Measurements from ENCODE around the gene CRCP. TPM values are rescaled to one million over a fixed set of nuclear protein-coding genes. Genes with fewer than 3 reads are reported as not detected.

The CRCP gene
- total RNA-seq, 1 donor from 2014 or later, result 26.9 TPM

GRCh38 chr7:66078067-66078466, 36.6 kb upstream of the CRCP start:
- H3K4me3 ChIP-seq (ENCODE audit: low read depth, low read length), result no peak overlapping the region
- TF ChIP-seq CTCF (conservative IDR thresholded peaks at IDR 0.05; ENCODE audit: low read depth, low read length), result no peak
- DNase-seq (ENCODE audit: low read depth), result no peak

GRCh38 chr7:66082083-66082482, 32.6 kb upstream of the CRCP start:
- TF ChIP-seq CTCF (conservative IDR thresholded peaks at IDR 0.05; ENCODE audit: low read depth, low read length), result no peak
- no peak for DNase-seq (ENCODE audit: low read depth)
- H3K4me3 ChIP-seq (ENCODE audit: low read depth, low read length), result no peak overlapping the region

GRCh38 chr7:66082886-66083415, 31.7 kb upstream of the CRCP start:
- no peak for TF ChIP-seq CTCF (conservative IDR thresholded peaks at IDR 0.05; ENCODE audit: low read depth, low read length)
- DNase-seq (ENCODE audit: low read depth), result no peak
- no peak overlapping the region for H3K4me3 ChIP-seq (ENCODE audit: low read depth, low read length)

GRCh38 chr7:66083677-66084076, 31.0 kb upstream of the CRCP start:
- TF ChIP-seq CTCF (conservative IDR thresholded peaks at IDR 0.05; ENCODE audit: low read depth, low read length), result peak; percentile 19
- H3K4me3 ChIP-seq (ENCODE audit: low read depth, low read length), result no peak overlapping the region
- DNase-seq (ENCODE audit: low read depth), result no peak

- H3K4me3 ChIP-seq (ENCODE audit: low read depth, low read length), result no peak overlapping the region
- no peak for DNase-seq (ENCODE audit: low read depth)
These were observed 25.5 kb upstream of the CRCP start for GRCh38 chr7:66088861-66089838.

GRCh38 chr7:66092654-66093053, 22.0 kb upstream of the CRCP start:
- DNase-seq (ENCODE audit: low read depth), result no peak
- TF ChIP-seq CTCF (conservative IDR thresholded peaks at IDR 0.05; ENCODE audit: low read depth, low read length), result no peak
- H3K4me3 ChIP-seq (ENCODE audit: low read depth, low read length), result no peak overlapping the region

More at GRCh38 chr7:66088861-66089838, 25.5 kb upstream of the CRCP start:
- TF ChIP-seq CTCF (conservative IDR thresholded peaks at IDR 0.05; ENCODE audit: low read depth, low read length), result no peak
